IMR-90 (cell line): ENCODE data around the gene UNC5A. TPM values are rescaled to one million over a fixed set of nuclear protein-coding genes. Genes with fewer than 3 reads are reported as not detected.

Experiments
- ATAC-seq: fragments of 200-7000 bp; cut with Tn5 transposase; 2 replicates; pipeline ENCODE4 v1.9.1; 2020; ENCODE audit warnings: low read depth, mild to moderate bottlenecking, moderate library complexity
- BruUV-seq: library from RNA; stranded (reverse); fragments of 400-500 nt; replicated peaks from 2 replicates; lab custom pipeline; 2021; lab: Mats Ljungman, UMichigan
- CTCF ChIA-PET: fragments of 300-600 bp; formaldehyde crosslinking; extraction: SDS; loops from one replicate; lab custom pipeline; 2021; ENCODE audit warnings: antibody characterized with exemption; lab: Yijun Ruan, JAX
- POLR2A ChIA-PET: fragments of 300-600 bp; sonication (Branson Sonifier 250); formaldehyde crosslinking; loops from one replicate; lab custom pipeline; 2022; ENCODE audit warnings: antibody characterized with exemption; ENCODE audit not compliant: unreplicated experiment; lab: Charles Lee
- DNase-seq: peaks from one replicate; pipeline ENCODE4 v3.0.0; 2013
- H2AFZ ChIP-seq: replicated peaks from 2 replicates; pipeline ENCODE3; 2013; ENCODE audit warnings: low read length, mild to moderate bottlenecking; ENCODE audit not compliant: poor library complexity
- H2AK5ac ChIP-seq: 2 replicates; pipeline ENCODE4 v1.6.1; 2013; ENCODE audit warnings: low read depth, low read length, inconsistent platforms
- H2AK9ac ChIP-seq: replicated peaks from 2 replicates; pipeline ENCODE3; 2013; ENCODE audit warnings: mild to moderate bottlenecking, low read depth, low read length, moderate library complexity; ENCODE audit not compliant: poor library complexity
- H2BK120ac ChIP-seq: 2 replicates; pipeline ENCODE4 v1.6.1; 2013; ENCODE audit warnings: low read depth, low read length, inconsistent platforms
- H2BK15ac ChIP-seq: 3 replicates; pipeline ENCODE4 v1.6.1; 2013; ENCODE audit warnings: low read depth, low read length, inconsistent platforms
- H2BK20ac ChIP-seq: 2 replicates; pipeline ENCODE4 v1.6.1; 2013; ENCODE audit warnings: low read depth, mild to moderate bottlenecking, inconsistent platforms, low read length, moderate library complexity
- H2BK5ac ChIP-seq: 2 replicates; pipeline ENCODE4 v1.6.1; 2013; ENCODE audit warnings: mild to moderate bottlenecking, low read depth, low read length, inconsistent platforms; ENCODE audit not compliant: poor library complexity, severe bottlenecking
- H3K14ac ChIP-seq: replicated peaks from 2 replicates; pipeline ENCODE4 v1.6.1; 2013; ENCODE audit warnings: low read depth, low read length, inconsistent platforms
- H3K18ac ChIP-seq: 2 replicates; pipeline ENCODE4 v1.6.1; 2013; ENCODE audit warnings: low read depth, low read length, control low read depth
- H3K23ac ChIP-seq: 2 replicates; pipeline ENCODE4 v1.6.1; 2013; ENCODE audit warnings: low read depth, low read length, inconsistent platforms
- H3K27ac ChIP-seq: 2 replicates; pipeline ENCODE4 v1.5.1; 2013; ENCODE audit warnings: mild to moderate bottlenecking, control low read depth, low read length; ENCODE audit not compliant: insufficient read depth
- H3K27me3 ChIP-seq: 2 replicates; pipeline ENCODE4 v1.6.1; 2013; ENCODE audit warnings: low read length; ENCODE audit not compliant: control insufficient read depth, insufficient read depth
- H3K36me3 ChIP-seq: 2 replicates; pipeline ENCODE4 v1.6.1; 2013; ENCODE audit warnings: low read length, mixed read lengths; ENCODE audit not compliant: control insufficient read depth, insufficient read depth
- H3K4ac ChIP-seq: 2 replicates; pipeline ENCODE4 v1.6.1; 2013; ENCODE audit warnings: low read depth, low read length, inconsistent platforms
- H3K4me1 ChIP-seq: 2 replicates; pipeline ENCODE4 v1.6.1; 2013; ENCODE audit warnings: low read length, mixed read lengths; ENCODE audit not compliant: control insufficient read depth, insufficient read depth
- H3K4me2 ChIP-seq: 2 replicates; pipeline ENCODE4 v1.6.1; 2013; ENCODE audit warnings: low read depth, mild to moderate bottlenecking, control low read depth, low read length, moderate library complexity
- H3K4me3 ChIP-seq: 2 replicates; pipeline ENCODE4 v1.5.1; 2013; ENCODE audit warnings: low read depth, mild to moderate bottlenecking, control low read depth, low read length, moderate library complexity; ENCODE audit not compliant: insufficient read depth
- H3K56ac ChIP-seq: 2 replicates; pipeline ENCODE4 v1.6.1; 2013; ENCODE audit warnings: low read length, inconsistent platforms; ENCODE audit not compliant: insufficient read depth; ENCODE audit errors: extremely low read depth
- H3K79me1 ChIP-seq, 2 experiments: 2 replicates each; pipeline ENCODE4 v1.6.1; 2013; ENCODE audit warnings: low read length in 2 of 2, inconsistent platforms in 1 of 2, low read depth in 1 of 2
- H3K9ac ChIP-seq: 2 replicates; pipeline ENCODE4 v1.6.1; 2013; ENCODE audit warnings: low read depth, low read length, control low read depth
- H3K9me1 ChIP-seq: 2 replicates; pipeline ENCODE4 v1.6.1; 2013; ENCODE audit warnings: low read length, inconsistent platforms; ENCODE audit not compliant: insufficient read depth
- H3K9me3 ChIP-seq: 2 replicates; pipeline ENCODE4 v1.6.1; 2013; ENCODE audit warnings: low read length; ENCODE audit not compliant: control insufficient read depth, insufficient read depth
- H4K20me1 ChIP-seq: 2 replicates; pipeline ENCODE4 v1.6.1; 2013; ENCODE audit warnings: low read length, inconsistent platforms; ENCODE audit not compliant: insufficient read depth
- H4K5ac ChIP-seq: 2 replicates; pipeline ENCODE4 v1.6.1; 2013; ENCODE audit warnings: mild to moderate bottlenecking, low read depth, low read length, control low read depth
- H4K8ac ChIP-seq, 2 experiments: 2 replicates each; pipeline ENCODE4 v1.6.1; 2013; ENCODE audit warnings: low read depth in 2 of 2, low read length in 2 of 2, control low read depth in 1 of 2, inconsistent platforms in 1 of 2
- H4K91ac ChIP-seq: 2 replicates; pipeline ENCODE4 v1.6.1; 2013; ENCODE audit warnings: low read depth, low read length, inconsistent platforms; ENCODE audit not compliant: insufficient read depth
- CEBPB ChIP-seq: IDR thresholded peaks from 2 replicates; pipeline ENCODE4 v1.6.1; 2012; ENCODE audit warnings: low read depth, low read length, improper control_type of control experiment
- MAFK ChIP-seq: IDR thresholded peaks from 2 replicates; pipeline ENCODE4 v1.6.1; 2012; ENCODE audit warnings: low read depth, low read length, improper control_type of control experiment
- MXI1 ChIP-seq: IDR thresholded peaks from 2 replicates; pipeline ENCODE4 v1.6.1; 2012; ENCODE audit warnings: low read depth, mild to moderate bottlenecking, low read length, moderate library complexity, borderline replicate concordance
- NFE2L2 ChIP-seq: fragments of 150-350 bp; IDR thresholded peaks from 2 replicates; pipeline ENCODE4 v1.6.1; 2016; ENCODE audit warnings: low read depth, mild to moderate bottlenecking, low read length
- POLR2A ChIP-seq: IDR thresholded peaks from 2 replicates; pipeline ENCODE4 v1.6.1; 2012; ENCODE audit warnings: mild to moderate bottlenecking, low read depth, low read length
- WGBS, 2 experiments: methylation state at CpG; one replicate each; pipeline versions ENCODE4 v1.1.5 to v1.1.7; 2013; ENCODE audit warnings: missing lambda C conversion rate in 2 of 2; ENCODE audit not compliant: insufficient read length in 1 of 2; ENCODE audit errors: extremely low coverage in 2 of 2; 5-methylcytosine and 5-hydroxymethylcytosine counted together
- dilution Hi-C: fragments of 300-500 bp; cut with HindIII; formaldehyde crosslinking; loops from one replicate; pipeline ENCODE4 v1.14.3; 2018; ENCODE audit warnings: low sequenced_read_pairs; ENCODE audit not compliant: unreplicated experiment
- in situ Hi-C: fragments of 300-500 bp; cut with MboI; formaldehyde crosslinking; loops from 3 replicates; pipeline ENCODE4 v1.14.3; 2019; ENCODE audit warnings: low sequenced_read_pairs, inconsistent platforms, mixed read lengths
- intact Hi-C: fragments of 100-400 bp; cut with micrococcal nuclease; formaldehyde crosslinking; loops from 2 replicates; pipeline ENCODE4 v1.10.0; 2022
- polyA plus RNA-seq, 3 experiments: library from polyadenylated mRNA; depleted of rRNA; stranded (reverse); fragments of >200 nt; gene quantifications; 2 replicates each; pipeline ENCODE4 v1.2.3, GENCODE V29; 2012; ENCODE audit warnings: low replicate concordance in 1 of 3
- total RNA-seq: library from RNA; depleted of rRNA; stranded (reverse); fragments of >200 nt; gene quantifications from 2 replicates; pipeline ENCODE4 v1.2.3, GENCODE V29; 2012
- TF ChIP-seq, protein P1 (sequence below): fragments of 150-350 bp; IDR thresholded peaks from 2 replicates; pipeline ENCODE4 v1.6.1; 2017; ENCODE audit warnings: mild to moderate bottlenecking, antibody characterized with exemption, low read length, low read depth

The UNC5A gene
- total and polyA plus RNA-seq, 2 of the 4 experiments (the other 2 are of a cell fraction), result not detected

DNA sequence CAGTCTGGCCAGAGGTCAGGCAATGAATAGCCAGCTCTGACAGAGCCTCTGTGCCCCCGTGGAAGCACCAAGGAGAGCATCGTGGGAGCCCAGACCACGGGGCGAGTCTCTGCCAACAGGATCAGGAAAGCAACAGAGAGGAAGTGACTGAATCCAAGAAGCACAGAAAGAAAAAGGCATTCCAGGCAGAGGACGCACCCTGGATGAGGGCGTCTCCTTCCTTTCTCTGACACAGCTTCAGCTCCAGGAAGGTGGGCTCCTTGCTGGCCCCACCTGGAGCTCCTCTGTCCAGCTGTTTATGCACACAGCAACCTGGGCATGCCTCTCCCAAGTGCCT lies 72.2 kb downstream of the UNC5A start:
- Histone ChIP-seq H3K27ac (no peak overlapping the region), H3K56ac (no peak overlapping the region), H2AK5ac (no peak overlapping the region), H2BK120ac (no peak overlapping the region), H4K91ac (no peak overlapping the region), H3K23ac (no peak overlapping the region), H3K79me1 (no peaks in the 10 kb centered on the region), H3K4me1 (no peaks in the 10 kb centered on the region), H2BK20ac (no peak overlapping the region), H4K8ac (no peak overlapping the region), H4K5ac (no peak overlapping the region), H3K14ac (no peak overlapping the region), H3K27me3 (peaks cover 46% of the 10 kb centered on the region), H2BK5ac (no peak overlapping the region), H2AFZ (no peak overlapping the region), H3K9me3 (no peaks in the 10 kb centered on the region), H3K9me1 (no peaks in the 10 kb centered on the region), H3K4me2 (no peak overlapping the region), H3K18ac (no peak overlapping the region), H2BK15ac (no peak overlapping the region), H2AK9ac (no peak overlapping the region), H3K9ac (no peak overlapping the region), H4K20me1 (no peaks in the 10 kb centered on the region), H3K36me3 (no peaks in the 10 kb centered on the region), H3K4ac (no peak overlapping the region), H3K4me3 (no peak overlapping the region)
- no TSS peak for BruUV-seq
- POLR2A ChIA-PET, result no interaction called here
- no peak for DNase-seq
- intact Hi-C loops, result no loop called here
- ATAC-seq, result no peak
- in situ Hi-C loops, result no loop called here
- CTCF ChIA-PET, result no interaction called here
- dilution Hi-C loops, result no loop called here
- 32% methylated on average over 5 of the region's 6 CpGs; no CpG with 5 or more reads in 1 of the 2 experiments for WGBS, 2 experiments
- TF ChIP-seq NFE2L2, result no peak
- TF ChIP-seq MAFK, result no peak
- TF ChIP-seq CEBPB, result no peak
- TF ChIP-seq, protein P1, sequence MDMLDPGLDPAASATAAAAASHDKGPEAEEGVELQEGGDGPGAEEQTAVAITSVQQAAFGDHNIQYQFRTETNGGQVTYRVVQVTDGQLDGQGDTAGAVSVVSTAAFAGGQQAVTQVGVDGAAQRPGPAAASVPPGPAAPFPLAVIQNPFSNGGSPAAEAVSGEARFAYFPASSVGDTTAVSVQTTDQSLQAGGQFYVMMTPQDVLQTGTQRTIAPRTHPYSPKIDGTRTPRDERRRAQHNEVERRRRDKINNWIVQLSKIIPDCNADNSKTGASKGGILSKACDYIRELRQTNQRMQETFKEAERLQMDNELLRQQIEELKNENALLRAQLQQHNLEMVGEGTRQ, result no peak
- TF ChIP-seq MXI1, result no peak
- no peak for TF ChIP-seq POLR2A
